Inferior parietal cortex (tissue), 1 donor: ENCODE data around the gene IFNGR2.
"Not testable (repeated sequence)": the region's sequence is repeated elsewhere in the genome, so short reads cannot be mapped to it uniquely, and the experiment has no call there.

Experiments used
- DNase-seq: peaks from one replicate; pipeline ENCODE4 v3.0.0-alpha.2; 2016; ENCODE audit errors: extremely low spot score

The IFNGR2 gene

GRCh38 chr21:33403128-33403785, at the start of gene IFNGR2:
TSS of gene IFNGR2 (plus strand) at chr21:33403413. CDS start at chr21:33403544, 131 bp downstream.
- no peak for DNase-seq

GRCh38 chr21:33355355-33355754, 47.9 kb upstream of the IFNGR2 start:
- no peak for DNase-seq

DNA sequence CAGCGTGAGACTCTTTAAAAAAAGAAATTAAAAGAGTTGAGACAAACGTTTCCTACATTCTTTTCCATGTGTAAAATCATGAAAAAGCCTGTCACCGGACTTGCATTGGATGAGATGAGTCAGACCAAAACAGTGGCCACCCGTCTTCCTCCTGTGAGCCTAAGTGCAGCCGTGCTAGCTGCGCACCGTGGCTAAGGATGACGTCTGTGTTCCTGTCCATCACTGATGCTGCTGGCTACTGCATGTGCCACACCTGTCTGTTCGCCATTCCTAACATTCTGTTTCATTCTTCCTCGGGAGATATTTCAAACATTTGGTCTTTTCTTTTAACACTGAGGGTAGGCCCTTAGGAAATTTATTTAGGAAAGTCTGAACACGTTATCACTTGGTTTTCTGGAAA, 47.2 kb upstream of the IFNGR2 start:
- DNase-seq = no peak

GRCh38 chr21:33357177-33357576, 46.0 kb upstream of the IFNGR2 start:
- DNase-seq = no peak

- no peak for DNase-seq
These were observed 43.8 kb upstream of the IFNGR2 start for GRCh38 chr21:33359446-33359845.

- DNase-seq = no peak
These were observed 42.9 kb upstream of the IFNGR2 start for GRCh38 chr21:33360281-33360680.

DNA sequence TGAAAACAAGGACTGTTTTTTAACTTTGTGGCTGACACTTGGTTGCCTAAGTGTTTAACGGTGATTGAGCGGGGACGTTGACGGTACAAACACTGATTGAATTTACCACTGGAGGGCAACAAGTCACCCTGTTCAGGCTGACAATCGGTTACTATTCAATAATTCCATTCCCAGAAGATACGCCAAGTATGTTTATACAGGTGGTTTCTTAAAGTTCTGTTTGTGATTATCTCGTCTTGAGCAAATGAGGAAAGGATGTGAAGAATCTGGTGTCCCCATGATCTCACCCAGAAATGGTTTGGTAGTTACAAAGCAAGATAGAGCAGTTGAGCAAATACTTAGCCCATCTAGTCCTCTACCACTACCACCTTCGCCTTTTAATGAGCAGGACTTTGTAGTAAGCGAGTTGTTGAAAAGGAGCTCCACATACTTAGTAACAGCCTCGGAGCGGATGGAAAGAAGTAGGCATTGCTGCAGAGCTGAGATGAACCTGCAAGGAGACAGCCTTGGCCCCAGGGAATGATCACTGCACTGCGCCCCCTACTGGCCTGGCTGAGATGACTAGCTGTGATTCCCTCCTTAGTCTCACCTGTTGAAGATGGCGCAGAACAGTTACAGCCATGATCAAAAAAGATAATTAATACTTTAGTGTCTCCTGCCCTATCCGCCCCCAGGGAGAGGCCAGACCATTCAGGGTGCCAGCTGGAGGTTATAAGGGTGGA, 42.2 kb upstream of the IFNGR2 start:
- DNase-seq = peak; percentile 69

- DNase-seq = no peak
These were observed 41.1 kb upstream of the IFNGR2 start for GRCh38 chr21:33362044-33362555.

DNA sequence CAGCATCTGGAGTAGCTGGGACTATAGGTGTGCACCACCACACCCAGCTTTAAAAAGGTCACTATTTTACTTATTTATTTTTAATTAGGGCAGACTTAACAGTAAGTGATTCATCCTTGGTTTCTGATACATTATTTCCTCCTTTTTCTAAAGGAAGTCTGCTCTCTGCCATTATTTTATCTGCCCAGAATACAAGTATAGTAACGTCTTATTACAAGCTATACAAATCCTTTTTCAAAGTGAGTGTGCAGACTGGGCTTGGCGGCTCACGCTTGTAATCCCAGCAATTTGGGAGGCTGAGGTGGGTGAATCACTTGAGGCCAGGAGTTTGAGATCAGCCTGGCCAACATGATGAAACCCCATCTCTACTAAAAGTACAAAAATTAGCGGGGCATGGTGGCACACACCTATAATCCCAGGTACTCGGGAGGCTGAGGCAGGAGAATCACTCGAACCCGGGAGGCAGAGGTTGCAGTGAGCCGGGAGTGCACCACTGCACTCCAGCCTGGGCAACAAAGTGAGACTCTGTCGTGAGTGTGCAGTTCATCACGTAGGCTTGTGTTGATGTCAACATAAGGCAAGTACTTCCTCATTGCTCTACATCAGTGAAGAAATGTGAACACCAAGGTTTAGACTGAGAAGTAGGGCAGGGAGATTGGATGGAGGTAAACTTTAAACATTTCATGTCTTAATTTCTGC, 39.2 kb upstream of the IFNGR2 start:
- not testable (repeated sequence) for DNase-seq

GRCh38 chr21:33364830-33365229, 38.4 kb upstream of the IFNGR2 start:
- no peak for DNase-seq

DNA sequence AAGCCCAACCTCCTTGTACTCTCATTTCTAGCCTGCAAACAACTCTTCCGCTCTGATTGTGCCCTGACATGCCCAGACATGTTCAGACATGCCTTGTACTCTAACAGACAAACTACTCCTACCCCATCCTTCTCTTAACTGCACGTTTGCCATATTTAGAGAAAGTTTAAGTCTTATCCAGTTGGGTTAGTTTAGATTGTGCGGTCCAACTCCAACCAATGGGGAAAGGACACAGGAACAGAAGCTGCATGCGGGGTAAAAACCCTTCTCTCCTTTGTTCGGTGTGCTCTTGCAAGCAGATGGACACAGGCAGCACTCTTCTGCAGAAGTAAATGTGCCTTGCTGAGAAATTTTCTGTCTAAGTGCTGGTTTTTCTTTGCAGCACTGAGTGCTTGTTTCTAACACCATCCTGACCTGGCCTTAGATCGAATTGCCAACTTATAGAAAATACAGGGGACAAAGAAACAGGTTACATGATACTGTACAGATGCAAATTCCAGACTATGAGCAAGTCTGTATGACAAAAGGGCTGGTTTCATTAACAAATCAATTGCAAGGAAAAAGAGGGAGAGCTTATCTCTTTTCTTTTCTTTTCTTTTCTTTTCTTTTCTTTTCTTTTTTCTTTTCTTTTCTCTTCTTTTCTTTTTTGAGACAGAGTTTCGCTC, 35.8 kb upstream of the IFNGR2 start:
- DNase-seq = no peak

GRCh38 chr21:33368124-33368523, 35.1 kb upstream of the IFNGR2 start:
- DNase-seq = no peak

GRCh38 chr21:33368576-33368975, 34.6 kb upstream of the IFNGR2 start:
- DNase-seq = no peak

DNA sequence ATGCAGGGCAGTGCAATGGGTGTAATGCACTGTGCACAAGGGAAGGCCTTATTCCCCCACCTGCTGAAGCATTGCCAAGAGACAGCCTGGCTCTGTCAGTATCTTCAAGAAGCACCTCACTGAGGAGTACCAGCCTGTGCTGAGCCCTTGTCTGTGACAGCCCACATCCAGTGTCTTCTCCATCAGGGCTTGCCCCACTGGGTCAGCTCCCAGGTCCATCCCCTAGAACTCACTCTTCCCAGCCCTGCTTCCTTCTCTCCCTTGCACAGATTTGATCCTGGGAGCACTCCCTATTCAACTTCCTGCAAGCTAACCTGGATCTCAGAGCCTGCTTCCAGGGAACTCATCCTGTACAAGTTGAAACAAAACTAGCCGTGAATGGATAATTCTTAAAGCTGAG, 33.6 kb upstream of the IFNGR2 start:
- no peak for DNase-seq

GRCh38 chr21:33370305-33370704, 32.9 kb upstream of the IFNGR2 start:
- no peak for DNase-seq

GRCh38 chr21:33371366-33371765, 31.8 kb upstream of the IFNGR2 start:
- no peak for DNase-seq

GRCh38 chr21:33372582-33372981, 30.6 kb upstream of the IFNGR2 start:
- no peak for DNase-seq

DNA sequence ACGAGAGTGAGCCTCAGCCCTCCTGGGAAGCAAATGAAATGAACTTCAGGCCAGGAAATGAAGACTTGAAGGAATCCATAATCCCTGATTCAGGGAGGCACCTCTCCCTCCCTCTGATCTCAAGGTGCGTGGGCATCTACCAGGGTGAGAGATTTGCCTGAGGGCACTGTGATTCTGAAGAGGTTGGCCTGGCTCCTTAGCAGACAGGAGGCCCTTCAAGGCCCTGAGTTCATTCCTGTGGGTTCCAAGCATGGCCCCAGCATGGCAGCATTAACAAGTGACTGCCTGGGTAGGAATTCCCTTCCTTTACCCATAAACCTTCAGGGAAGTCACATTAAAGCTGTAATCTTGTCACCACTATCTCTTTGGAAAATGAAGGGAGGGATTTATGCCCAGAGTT, 29.8 kb upstream of the IFNGR2 start:
- no peak for DNase-seq

- DNase-seq = no peak
These were observed 29.1 kb upstream of the IFNGR2 start for GRCh38 chr21:33374080-33374449.

- no peak for DNase-seq
These were observed 28.6 kb upstream of the IFNGR2 start for GRCh38 chr21:33374450-33375096.

- DNase-seq = no peak
These were observed 28.0 kb upstream of the IFNGR2 start for GRCh38 chr21:33375101-33375644.
